HG03060 (cell line): ENCODE results near the gene POLE4.

Source experiments
- ATAC-seq: cut with Tn5 transposase; IDR thresholded peaks from one replicate; pipeline ENCODE4 v1.9.1; 2021; ENCODE audit warnings: low read depth, moderate number of reproducible peaks; ENCODE audit not compliant: unreplicated experiment

Gene POLE4

GRCh38 chr2:74985978-74986609, 27.7 kb downstream of the POLE4 start:
- no peak for ATAC-seq

- ATAC-seq = no peak
These were observed 33.5 kb downstream of the POLE4 start for GRCh38 chr2:74991977-74992376.

- no peak for ATAC-seq
These were observed 41.0 kb downstream of the POLE4 start for GRCh38 chr2:74999468-74999867.

GRCh38 chr2:75002007-75002406, 43.6 kb downstream of the POLE4 start:
- ATAC-seq = no peak

DNA sequence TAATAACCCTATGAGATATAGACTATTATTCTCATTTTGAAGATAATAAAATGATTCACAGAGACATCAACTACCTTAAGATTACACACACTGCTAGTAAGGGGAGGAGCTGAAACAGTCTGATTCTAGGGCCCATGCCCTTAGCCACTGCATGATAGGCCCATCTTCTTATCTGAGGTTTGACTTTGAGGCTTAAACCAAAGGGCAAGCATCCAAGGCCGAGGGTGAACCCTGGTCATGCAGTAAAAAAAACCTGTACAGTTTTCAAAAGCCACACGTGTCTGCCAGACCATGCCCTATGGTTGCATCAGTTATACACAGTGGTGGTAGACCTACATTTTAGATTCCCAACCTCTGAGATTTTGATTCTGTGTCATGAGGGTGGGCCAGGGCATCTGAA, 44.8 kb downstream of the POLE4 start:
- no peak for ATAC-seq

DNA sequence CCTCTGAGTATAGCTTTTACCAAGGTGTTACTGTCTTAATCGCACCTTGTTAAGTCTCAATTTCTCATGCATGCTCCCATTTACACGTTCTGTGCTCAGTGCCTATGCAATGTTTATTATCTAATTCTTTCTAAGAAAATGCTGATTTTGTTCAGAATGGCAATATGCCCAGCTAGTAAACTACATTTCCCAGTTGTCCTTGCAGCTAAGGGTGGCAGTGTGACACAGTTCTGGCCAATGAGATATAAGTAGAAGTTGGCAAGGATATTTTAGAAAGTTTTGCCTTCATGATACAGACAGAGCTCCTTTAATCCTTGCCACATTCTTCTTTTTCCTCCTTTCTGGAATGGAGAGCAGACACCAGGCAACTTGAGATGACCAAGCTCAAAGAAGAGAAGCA, 45.3 kb downstream of the POLE4 start:
- ATAC-seq = no peak

GRCh38 chr2:75006041-75006440, 47.6 kb downstream of the POLE4 start:
- no peak for ATAC-seq

- no peak for ATAC-seq
These were observed 48.6 kb downstream of the POLE4 start for GRCh38 chr2:75007061-75007460.

GRCh38 chr2:75007819-75008218, 49.4 kb downstream of the POLE4 start:
- no peak for ATAC-seq

DNA sequence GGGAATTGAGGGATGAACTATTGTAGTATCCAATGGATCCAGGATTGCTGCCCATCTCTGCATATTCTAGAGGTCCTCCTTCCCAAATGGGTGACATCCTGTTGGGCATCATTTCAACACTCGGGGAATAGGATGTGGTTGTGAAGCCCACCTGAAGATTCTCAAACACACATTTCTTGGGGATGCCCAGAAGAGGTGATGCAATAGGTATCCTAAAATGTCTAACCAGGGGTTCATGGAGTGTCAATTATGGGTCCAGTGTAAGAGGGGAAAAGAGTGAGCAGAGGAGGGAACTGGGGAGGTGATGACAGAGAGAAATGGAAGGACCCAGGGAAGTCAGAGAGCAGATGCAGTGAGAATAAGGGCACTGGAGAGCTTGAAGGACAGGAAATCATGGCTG, 52.1 kb downstream of the POLE4 start:
- no peak for ATAC-seq

- no peak for ATAC-seq
These were observed 53.6 kb downstream of the POLE4 start for GRCh38 chr2:75012080-75012479.

- no peak for ATAC-seq
These were observed 59.7 kb downstream of the POLE4 start for GRCh38 chr2:75018162-75018561.
